Body of pancreas (tissue), 4 donors: Measurements from ENCODE around the gene ADAMTS2.

Experiments
- POLR2A ChIP-seq, 3 donors: fragments of 450-650 bp; IDR thresholded peaks; one replicate each; pipeline ENCODE4 v1.6.1; 2016; ENCODE audit warnings: antibody characterized with exemption in 3 of 3, mild to moderate bottlenecking in 2 of 3
- TF ChIP-seq, protein P1 (sequence below), 7 experiments: fragments of 450-650 bp in 4 of 7; fragments of 200-600 bp in 3 of 7; sonication (generic) in 3 of 7; IDR thresholded peaks; one replicate each; pipeline ENCODE4 v1.5.1; 2016 to 2019; ENCODE audit warnings: antibody characterized with exemption in 7 of 7

DNA sequence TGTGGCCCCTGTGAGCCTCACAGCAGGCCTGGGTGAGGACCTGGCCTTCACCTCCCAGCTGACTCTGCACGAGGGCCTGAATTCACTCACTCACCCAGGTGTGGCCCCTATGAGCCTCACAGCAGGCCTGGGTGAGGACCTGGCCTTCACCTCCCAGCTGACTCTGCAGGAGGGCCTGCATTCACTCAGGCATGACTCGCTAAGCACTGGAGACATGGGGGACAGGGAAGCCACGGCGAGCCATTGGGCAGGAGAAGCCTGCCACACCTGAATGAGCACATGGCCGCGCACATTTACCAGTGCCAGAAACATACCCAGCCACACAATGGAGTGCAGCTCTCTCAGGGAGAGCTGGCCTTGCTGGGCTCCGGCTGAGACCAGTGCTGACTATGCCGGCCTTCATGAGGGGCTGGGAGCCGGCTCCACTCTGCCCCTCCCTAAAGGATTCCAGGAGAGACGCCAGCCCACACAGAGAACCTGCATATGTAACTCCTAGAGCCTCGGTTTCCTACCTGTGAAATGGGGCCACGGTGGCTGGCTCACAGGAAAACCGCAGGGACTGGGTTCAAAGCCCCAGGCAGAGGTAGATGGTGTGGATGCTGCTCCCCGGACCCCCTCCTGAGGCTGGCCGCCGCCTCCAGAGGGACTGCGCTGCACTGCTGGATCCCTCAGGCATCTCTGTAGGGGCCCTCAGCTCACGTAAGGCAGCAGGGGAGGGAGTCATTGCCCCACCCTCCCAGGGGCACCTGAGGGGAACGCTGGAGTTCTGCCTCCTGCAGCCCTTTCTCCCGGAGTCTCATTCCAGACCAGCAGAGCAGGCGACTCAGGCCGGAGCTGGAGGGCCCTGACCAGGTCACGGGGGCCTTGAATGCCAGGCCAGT is 7.2 kb downstream of the ADAMTS2 start:
- TF ChIP-seq, protein P1, sequence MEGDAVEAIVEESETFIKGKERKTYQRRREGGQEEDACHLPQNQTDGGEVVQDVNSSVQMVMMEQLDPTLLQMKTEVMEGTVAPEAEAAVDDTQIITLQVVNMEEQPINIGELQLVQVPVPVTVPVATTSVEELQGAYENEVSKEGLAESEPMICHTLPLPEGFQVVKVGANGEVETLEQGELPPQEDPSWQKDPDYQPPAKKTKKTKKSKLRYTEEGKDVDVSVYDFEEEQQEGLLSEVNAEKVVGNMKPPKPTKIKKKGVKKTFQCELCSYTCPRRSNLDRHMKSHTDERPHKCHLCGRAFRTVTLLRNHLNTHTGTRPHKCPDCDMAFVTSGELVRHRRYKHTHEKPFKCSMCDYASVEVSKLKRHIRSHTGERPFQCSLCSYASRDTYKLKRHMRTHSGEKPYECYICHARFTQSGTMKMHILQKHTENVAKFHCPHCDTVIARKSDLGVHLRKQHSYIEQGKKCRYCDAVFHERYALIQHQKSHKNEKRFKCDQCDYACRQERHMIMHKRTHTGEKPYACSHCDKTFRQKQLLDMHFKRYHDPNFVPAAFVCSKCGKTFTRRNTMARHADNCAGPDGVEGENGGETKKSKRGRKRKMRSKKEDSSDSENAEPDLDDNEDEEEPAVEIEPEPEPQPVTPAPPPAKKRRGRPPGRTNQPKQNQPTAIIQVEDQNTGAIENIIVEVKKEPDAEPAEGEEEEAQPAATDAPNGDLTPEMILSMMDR (IDR thresholded peaks at IDR 0.05), result no peak
- TF ChIP-seq POLR2A (IDR thresholded peaks at IDR 0.05), result no peak
